ENCODE results near the gene MDK.

DNA sequence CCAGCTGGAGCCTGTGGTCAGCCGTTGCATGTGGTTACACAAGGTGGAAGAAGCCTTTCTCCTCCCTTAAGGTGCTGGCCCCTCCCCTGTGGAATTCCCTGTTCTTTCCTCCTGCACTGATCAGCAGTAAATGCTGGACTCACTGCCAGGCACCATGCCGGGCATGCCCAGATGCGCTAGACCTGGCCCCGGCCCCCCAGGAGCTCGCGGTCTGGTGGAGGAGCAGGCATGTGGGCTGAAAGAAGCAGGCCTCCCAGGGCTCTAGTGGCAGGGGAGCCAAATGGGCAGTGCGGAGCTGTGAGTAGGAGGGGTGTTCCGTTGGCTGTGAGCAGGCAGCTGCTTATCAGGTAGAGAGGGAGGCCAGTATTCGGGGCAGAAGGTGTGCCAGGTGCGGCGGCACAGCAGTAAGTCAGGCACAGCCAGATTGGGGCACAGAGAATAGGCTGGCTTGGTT is 24.0 kb upstream of the MDK start:
- TF ChIP-seq CTCF (IDR thresholded peaks at IDR 0.05) (no peak), EZH2phosphoT487 (IDR thresholded peaks at IDR 0.05) (no peak), EZH2 (IDR thresholded peaks at IDR 0.05) (no peak)
